ENCODE measurements around the gene RND2. TPM values are rescaled to one million over a fixed set of nuclear protein-coding genes. Genes with fewer than 3 reads are reported as not detected.

RND2 gene
- total RNA-seq, 1 donor: 0.36 TPM

DNA sequence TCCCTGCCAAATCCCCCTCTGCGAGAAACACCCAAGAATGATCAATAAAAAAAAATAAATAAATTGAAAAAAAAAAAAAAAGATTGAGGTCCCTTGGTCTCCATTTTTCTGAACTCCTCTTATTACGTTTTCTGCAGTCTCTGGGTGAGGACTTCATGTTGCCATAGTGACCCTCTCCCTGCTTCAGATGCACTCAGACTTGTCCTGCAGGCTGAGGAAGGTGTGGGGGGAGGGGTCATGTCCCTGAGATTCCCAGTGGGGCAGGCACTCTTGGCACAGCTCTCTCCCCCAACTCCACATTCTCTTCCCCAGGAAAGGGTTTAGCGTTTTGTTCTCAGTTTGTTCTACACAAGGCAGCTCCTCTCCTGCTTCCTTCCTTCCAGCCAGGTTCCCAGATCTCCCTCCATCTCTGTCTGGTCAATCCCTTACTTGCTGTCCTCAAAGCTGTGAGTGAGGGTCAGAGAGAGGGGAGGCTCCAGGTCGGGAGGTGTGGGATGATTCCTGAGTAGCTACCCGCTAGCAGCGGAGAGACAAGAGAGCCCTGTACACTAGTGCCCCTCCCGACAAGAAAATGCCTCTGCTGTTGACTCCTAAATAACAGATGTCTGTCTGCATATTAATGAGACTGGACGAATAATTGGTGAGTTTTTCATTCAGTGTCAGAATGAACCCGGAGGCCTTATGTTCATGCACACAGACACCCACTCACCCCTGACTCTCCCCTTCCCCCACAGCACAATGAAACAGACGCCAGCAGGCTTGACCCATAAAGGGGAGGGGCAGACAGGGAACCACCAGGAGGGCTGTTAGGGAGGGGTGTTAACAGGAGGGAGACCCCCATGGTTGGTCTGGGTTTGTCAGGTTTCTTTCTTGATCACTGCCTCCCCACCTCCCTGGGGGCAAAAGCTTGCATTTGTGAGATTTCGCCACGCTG lies 9.2 kb downstream of the RND2 start:
- H3K27ac ChIP-seq (ENCODE audit: low read depth, low read length): no peak overlapping the region
- no peaks in the 10 kb centered on the region for H3K36me3 ChIP-seq (ENCODE audit: insufficient read depth, low read length)
- no peaks in the 10 kb centered on the region for H3K79me2 ChIP-seq (ENCODE audit: insufficient read depth, low read length)
- no peaks in the 10 kb centered on the region for H4K20me1 ChIP-seq (ENCODE audit: insufficient read depth, low read length)
- no peaks in the 10 kb centered on the region for H3K27me3 ChIP-seq (ENCODE audit: insufficient read depth, low read length)
- no peaks in the 10 kb centered on the region for H3K9me3 ChIP-seq (ENCODE audit: low read depth, low read length)
- peak; percentile 72 for DNase-seq (ENCODE audit: insufficient read length, low spot score, missing footprints)
- no peak overlapping the region for H3K4me3 ChIP-seq (ENCODE audit: insufficient read depth, low read length)
- TF ChIP-seq, protein P1, sequence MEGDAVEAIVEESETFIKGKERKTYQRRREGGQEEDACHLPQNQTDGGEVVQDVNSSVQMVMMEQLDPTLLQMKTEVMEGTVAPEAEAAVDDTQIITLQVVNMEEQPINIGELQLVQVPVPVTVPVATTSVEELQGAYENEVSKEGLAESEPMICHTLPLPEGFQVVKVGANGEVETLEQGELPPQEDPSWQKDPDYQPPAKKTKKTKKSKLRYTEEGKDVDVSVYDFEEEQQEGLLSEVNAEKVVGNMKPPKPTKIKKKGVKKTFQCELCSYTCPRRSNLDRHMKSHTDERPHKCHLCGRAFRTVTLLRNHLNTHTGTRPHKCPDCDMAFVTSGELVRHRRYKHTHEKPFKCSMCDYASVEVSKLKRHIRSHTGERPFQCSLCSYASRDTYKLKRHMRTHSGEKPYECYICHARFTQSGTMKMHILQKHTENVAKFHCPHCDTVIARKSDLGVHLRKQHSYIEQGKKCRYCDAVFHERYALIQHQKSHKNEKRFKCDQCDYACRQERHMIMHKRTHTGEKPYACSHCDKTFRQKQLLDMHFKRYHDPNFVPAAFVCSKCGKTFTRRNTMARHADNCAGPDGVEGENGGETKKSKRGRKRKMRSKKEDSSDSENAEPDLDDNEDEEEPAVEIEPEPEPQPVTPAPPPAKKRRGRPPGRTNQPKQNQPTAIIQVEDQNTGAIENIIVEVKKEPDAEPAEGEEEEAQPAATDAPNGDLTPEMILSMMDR (IDR thresholded peaks at IDR 0.05; ENCODE audit: extremely low read depth, low read depth, low read length): no peak
- no peaks in the 10 kb centered on the region for H3K4me1 ChIP-seq (ENCODE audit: insufficient read depth, low read length)
- H2AFZ ChIP-seq (ENCODE audit: low read length): peak overlapping the region; percentile 53
- no peak overlapping the region for H3K4me2 ChIP-seq (ENCODE audit: insufficient read depth, low read length)

DNA sequence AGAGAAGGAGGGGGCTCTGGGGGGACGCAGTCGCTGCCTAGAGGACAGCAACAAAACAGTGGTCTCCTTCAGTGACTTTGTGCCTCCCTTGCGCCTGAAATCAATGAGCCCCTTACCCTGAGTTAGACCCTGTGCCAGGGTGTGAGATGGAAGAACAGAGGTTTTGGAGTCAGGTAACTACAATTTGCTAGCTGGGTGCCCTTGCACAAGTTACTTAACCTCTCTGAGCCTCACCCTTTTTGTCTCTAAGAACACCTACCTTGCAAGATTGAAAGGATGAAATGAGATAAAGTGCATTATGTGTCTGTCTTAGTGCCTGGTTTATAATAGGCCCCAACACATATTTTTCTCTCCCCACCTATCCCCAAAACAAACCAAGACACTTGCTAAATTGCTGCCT lies 9.9 kb downstream of the RND2 start:
- no peaks in the 10 kb centered on the region for H4K20me1 ChIP-seq (ENCODE audit: insufficient read depth, low read length)
- no peaks in the 10 kb centered on the region for H3K79me2 ChIP-seq (ENCODE audit: insufficient read depth, low read length)
- no peaks in the 10 kb centered on the region for H3K4me1 ChIP-seq (ENCODE audit: insufficient read depth, low read length)
- no peak overlapping the region for H3K4me3 ChIP-seq (ENCODE audit: insufficient read depth, low read length)
- H3K36me3 ChIP-seq (ENCODE audit: insufficient read depth, low read length): no peaks in the 10 kb centered on the region
- DNase-seq (ENCODE audit: insufficient read length, low spot score, missing footprints): peak; percentile 15
- no peaks in the 10 kb centered on the region for H3K27me3 ChIP-seq (ENCODE audit: insufficient read depth, low read length)
- H2AFZ ChIP-seq (ENCODE audit: low read length): no peak overlapping the region
- H3K27ac ChIP-seq (ENCODE audit: low read depth, low read length): no peak overlapping the region
- no peaks in the 10 kb centered on the region for H3K9me3 ChIP-seq (ENCODE audit: low read depth, low read length)
- no peak overlapping the region for H3K4me2 ChIP-seq (ENCODE audit: insufficient read depth, low read length)
- TF ChIP-seq, protein P1 (IDR thresholded peaks at IDR 0.05; ENCODE audit: extremely low read depth, low read depth, low read length): no peak

DNA sequence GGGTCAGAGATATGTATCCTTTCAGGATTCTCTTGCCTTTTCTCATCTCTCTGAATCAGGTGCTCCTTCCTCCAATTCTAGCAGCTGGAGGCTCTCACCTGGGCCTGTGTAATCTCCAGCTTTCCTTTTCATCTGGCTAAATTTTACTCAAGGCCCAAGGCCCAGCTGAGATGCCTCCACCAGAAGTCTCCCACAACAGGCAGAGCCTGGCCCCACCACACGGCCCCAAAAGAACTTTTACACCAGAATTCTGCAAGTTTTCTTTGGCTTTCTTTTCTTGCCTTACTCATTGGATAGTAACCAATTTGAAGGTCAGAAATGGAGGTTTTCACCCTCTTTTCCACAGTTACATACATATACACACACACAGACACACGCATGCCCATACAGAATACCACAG lies 14.6 kb downstream of the RND2 start:
- Histone ChIP-seq H3K36me3 (ENCODE audit: insufficient read depth, low read length) (no peaks in the 10 kb centered on the region), H3K27me3 (ENCODE audit: insufficient read depth, low read length) (no peaks in the 10 kb centered on the region), H3K4me3 (ENCODE audit: insufficient read depth, low read length) (no peak overlapping the region), H3K27ac (ENCODE audit: low read depth, low read length) (no peak overlapping the region), H4K20me1 (ENCODE audit: insufficient read depth, low read length) (no peaks in the 10 kb centered on the region), H2AFZ (ENCODE audit: low read length) (no peak overlapping the region), H3K9me3 (ENCODE audit: low read depth, low read length) (no peaks in the 10 kb centered on the region), H3K79me2 (ENCODE audit: insufficient read depth, low read length) (no peaks in the 10 kb centered on the region), H3K4me2 (ENCODE audit: insufficient read depth, low read length) (no peak overlapping the region), H3K4me1 (ENCODE audit: insufficient read depth, low read length) (no peaks in the 10 kb centered on the region)
- no peak for DNase-seq (ENCODE audit: insufficient read length, low spot score, missing footprints)
- TF ChIP-seq, protein P1 (IDR thresholded peaks at IDR 0.05; ENCODE audit: extremely low read depth, low read depth, low read length): no peak

DNA sequence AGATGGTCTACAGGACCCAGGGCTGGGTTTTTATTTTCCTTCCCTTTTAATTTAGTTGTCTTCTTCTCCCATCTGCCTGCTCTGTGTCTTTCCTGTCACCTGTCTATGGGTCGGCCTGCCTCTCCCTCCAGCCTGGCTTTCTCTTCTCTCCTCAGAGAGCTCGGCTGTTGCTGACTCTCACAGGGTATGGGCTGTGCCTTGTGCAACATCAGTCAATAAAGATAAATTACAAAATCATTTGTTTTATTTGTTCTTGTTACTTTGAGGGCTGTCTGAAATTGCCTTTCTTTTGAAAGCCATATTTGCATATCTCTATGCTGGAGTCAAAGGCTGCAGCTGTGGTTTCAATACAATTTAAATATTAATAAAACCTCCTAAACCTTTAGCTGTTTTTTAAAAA lies 15.6 kb downstream of the RND2 start:
- Histone ChIP-seq H2AFZ (ENCODE audit: low read length) (no peak overlapping the region), H3K27ac (ENCODE audit: low read depth, low read length) (no peak overlapping the region), H3K79me2 (ENCODE audit: insufficient read depth, low read length) (no peaks in the 10 kb centered on the region), H3K27me3 (ENCODE audit: insufficient read depth, low read length) (no peaks in the 10 kb centered on the region), H3K4me3 (ENCODE audit: insufficient read depth, low read length) (no peak overlapping the region), H3K9me3 (ENCODE audit: low read depth, low read length) (no peaks in the 10 kb centered on the region), H3K4me1 (ENCODE audit: insufficient read depth, low read length) (no peaks in the 10 kb centered on the region), H3K36me3 (ENCODE audit: insufficient read depth, low read length) (no peaks in the 10 kb centered on the region), H3K4me2 (ENCODE audit: insufficient read depth, low read length) (no peak overlapping the region), H4K20me1 (ENCODE audit: insufficient read depth, low read length) (no peaks in the 10 kb centered on the region)
- TF ChIP-seq, protein P1 (IDR thresholded peaks at IDR 0.05; ENCODE audit: extremely low read depth, low read depth, low read length): no peak
- no peak for DNase-seq (ENCODE audit: insufficient read length, low spot score, missing footprints)
